NCI-H345 (cell line): ENCODE measurements around the gene PDE4B.
"Not testable (repeated sequence)": the region's sequence is repeated elsewhere in the genome, so short reads cannot be mapped to it uniquely, and the experiment has no call there.

Experiments used
- DNase-seq: peaks from one replicate; lab custom pipeline; 2025; lab: John Stamatoyannopoulos, UW

Gene PDE4B

GRCh38 chr1:65814752-65815151, 22.1 kb downstream of the PDE4B start:
- no peak for DNase-seq

DNA sequence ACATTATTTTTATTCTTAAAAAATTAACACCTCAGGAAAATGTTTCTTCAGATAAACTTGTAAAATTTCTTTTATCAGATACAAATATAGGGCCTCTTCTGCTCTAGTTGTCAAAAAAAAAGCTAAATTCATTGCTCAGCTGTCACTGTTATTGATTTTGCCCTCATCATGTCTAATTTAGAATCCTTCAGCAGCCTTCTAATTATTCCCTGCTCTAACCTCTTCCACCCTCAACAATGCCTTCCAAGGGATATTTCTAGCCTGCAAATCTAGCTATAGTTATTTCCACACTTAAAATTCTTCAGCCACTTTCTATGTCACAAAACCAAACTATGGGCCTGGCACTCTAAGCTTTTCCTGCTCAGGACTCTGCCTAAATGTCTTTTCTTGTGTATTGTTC, 25.2 kb downstream of the PDE4B start:
- DNase-seq: no peak

- no peak for DNase-seq
Observed at GRCh38 chr1:65818966-65819365, 26.3 kb downstream of the PDE4B start.

- DNase-seq: no peak
Observed at GRCh38 chr1:65820983-65821382, 28.3 kb downstream of the PDE4B start.

DNA sequence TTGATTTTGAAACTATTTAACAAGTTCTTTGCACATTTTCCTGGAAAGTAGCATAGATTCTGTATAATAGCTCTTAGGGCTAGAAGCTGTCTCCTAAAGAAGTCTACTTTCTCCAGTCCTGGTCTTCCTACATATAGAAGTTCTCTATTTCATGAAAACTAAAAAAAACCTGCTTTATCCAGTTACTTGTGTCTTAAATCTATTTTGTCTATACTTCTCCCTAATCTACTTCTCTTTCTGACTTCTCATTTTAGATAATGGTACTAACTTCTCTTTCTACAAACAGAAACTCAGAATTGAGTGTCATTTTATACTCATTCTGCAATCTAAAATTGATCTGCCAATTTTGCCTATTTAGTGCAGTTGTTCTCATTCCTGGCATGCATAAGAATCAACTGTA, 28.7 kb downstream of the PDE4B start:
- DNase-seq: no peak

GRCh38 chr1:65824103-65824502, 31.4 kb downstream of the PDE4B start:
- DNase-seq: no peak

DNA sequence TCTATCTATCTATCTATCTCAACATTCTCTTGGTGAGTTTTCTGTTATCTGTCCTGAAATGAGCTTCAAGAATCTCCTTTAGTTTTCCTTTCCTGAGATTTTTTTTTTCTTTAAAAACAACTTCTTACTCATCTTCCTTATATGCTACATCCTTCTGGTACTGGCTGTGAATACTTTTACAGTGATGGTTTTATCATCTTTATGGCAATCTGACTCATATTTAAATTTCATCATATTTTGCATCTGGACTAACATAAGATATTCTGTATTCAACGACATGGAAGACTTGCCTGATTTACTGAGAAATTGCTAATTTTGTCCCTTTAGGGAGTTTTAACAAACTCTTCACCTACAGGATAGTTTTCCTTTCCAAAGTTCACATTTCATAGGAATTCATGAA, 33.0 kb downstream of the PDE4B start:
- no peak for DNase-seq

DNA sequence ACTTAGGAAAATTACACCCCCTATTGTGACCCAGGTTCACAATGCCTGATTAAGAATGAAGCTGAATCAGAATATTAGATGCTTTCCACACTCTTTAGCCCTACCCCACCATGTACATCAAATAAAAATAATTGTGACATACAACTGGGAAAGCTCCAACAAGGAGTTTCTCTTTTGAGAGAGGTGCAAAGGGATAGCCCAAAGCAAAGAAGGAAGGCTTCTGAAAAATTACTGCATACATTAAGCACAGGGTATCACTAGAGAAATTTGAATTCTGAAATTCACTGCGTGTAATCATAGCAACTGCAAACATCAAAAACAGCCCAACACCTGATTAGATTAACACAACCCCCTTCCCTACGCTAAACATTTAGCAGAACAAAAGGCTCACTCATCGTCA, 34.1 kb downstream of the PDE4B start:
- DNase-seq: no peak

DNA sequence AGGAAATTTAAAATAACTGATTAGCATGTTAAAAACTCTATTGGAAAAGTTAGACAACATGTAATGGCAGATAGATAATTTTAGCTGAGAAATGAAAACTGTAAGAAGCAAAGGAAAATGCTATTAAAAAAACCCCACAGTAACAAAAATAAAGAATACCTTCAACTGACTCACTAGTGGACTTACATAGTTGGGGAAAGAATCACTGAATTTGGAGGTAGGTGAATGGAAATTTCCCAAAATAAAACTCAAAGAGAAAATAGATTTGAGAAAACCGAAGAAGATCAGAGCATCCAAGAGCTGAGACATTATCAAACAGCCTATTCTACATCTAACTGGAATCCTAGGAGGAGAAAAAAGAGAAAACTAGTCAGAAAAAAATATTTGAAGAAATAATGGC, 34.7 kb downstream of the PDE4B start:
- no peak for DNase-seq

DNA sequence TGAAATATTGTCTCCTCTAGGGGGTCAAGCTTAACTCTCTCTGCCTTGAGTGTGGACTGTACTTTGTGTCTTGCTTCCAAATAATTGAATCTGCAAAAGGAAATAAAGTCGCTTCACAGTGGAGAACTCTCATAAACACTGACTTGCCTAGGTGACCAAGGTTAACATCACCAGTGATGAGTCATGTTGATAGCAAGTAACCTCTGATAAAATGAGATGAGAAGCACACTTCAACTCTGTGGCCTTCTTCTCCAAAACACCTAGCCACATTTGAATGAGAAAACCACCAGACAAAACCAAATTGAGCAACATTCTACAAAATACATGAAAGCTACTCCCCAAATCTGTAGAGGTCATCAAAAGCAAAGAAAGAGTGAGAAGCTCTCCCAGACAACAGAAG, 37.6 kb downstream of the PDE4B start:
- no peak for DNase-seq

DNA sequence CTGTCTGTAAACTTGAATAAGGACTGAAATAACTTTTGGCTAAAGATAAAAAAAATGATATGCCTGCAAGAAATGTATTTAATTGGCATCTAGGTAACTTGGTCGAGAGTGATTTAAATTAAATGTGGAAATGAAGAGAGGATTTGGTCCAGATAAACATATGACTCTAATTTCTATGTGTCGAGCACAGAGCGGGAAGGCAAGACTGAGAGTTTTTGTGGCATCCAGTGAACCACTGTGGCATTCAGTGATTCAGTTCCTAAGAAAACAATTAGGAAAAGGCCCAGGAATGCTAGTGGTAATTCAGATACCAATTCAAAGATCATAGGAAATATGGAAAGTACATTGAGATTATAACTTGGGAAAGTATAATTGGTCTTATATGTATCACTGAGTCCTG, 39.6 kb downstream of the PDE4B start:
- DNase-seq: no peak

GRCh38 chr1:65836686-65837085, 44.0 kb downstream of the PDE4B start:
- no peak for DNase-seq

GRCh38 chr1:65840683-65841082, 48.0 kb downstream of the PDE4B start:
- DNase-seq: no peak

DNA sequence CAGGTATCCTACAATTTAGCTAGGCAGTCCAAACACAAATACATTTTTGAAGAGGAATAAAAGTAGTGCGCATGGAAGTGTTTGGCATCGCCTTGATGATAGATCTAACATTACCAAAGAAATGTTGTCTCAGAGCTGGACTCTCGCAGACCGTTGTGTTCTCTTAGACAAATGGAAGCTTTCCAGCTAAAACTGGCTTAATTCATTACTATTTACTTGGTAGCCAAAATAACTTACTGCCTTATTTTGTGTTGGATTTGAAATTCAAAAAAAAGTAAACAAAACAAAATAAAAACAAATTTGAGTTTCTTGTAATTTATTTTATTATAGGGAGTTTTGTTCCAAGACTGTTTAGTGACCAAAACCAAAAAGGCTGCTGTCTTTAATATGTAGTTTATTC, 51.6 kb downstream of the PDE4B start:
- DNase-seq: no peak

GRCh38 chr1:65844821-65845534, 52.3 kb downstream of the PDE4B start:
- DNase-seq: no peak

DNA sequence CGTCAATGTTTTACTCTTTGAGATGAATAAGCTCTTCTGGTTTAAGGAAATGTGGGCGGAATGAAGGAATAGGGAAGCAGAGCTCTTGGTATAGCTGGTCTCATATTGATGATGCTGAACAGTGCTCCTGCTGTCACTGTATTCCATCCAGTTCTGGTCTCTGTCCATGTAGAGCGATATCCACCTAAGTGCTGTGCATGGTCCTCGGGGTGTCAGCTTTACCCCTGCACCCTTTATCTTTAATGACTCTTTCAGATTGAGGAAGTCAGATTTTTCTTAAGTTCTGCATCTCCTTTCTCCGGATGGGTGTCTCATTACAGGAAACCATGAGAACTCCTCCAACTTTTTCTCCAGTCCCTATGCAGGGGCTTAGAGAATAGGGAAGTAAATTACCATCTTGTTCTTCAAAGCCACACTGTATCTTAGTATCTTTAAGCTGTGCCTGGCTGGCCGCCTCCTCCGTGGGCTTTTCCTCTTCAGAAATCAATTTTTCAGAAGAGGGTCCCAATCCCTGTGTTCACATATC, 52.9 kb downstream of the PDE4B start:
- no peak for DNase-seq

- no peak for DNase-seq
Observed at GRCh38 chr1:65846866-65847265, 54.2 kb downstream of the PDE4B start.

DNA sequence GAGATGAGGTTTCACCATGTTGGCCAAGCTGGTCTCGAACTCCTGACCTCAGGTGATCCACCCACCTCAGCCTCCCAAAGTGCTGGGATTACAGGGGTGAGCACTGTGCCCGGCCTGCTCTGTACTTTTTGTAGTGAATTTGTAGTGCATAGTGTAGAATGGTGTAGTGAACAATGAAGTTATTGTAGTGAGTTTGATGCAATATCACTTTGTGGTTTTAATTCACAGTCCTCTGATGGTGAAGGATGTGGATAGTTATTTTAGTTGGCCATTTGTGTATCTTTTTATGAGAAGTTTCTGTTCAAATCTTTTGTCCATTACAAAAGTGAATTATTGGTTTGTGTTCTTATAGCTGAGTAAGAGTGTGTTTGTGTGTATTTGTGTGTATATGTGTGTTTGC, 57.6 kb downstream of the PDE4B start:
- no peak for DNase-seq

DNA sequence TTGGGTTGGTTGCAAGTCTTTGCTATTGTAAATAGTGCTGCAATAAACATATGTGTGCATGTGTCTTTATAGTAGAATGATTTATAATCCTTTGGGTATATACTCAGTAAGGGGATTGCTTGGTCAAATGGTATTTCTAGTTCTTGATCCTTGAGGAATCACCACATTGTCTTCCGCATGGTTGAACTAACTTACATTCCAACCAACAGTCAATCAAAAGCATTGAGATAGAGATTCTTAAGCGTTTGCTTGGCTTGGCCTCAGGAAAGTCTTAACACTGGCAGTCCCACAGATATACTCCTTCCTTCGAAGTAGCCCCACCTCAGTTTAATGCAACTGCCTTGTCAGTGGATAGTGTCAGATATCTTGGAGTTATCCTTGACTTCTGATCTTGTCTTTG, 63.9 kb downstream of the PDE4B start:
- DNase-seq: not testable (repeated sequence)

- no peak for DNase-seq
Observed at GRCh38 chr1:65866439-65866838, 73.7 kb downstream of the PDE4B start.

- DNase-seq: no peak
Observed at GRCh38 chr1:65872301-65872700, 79.6 kb downstream of the PDE4B start.

DNA sequence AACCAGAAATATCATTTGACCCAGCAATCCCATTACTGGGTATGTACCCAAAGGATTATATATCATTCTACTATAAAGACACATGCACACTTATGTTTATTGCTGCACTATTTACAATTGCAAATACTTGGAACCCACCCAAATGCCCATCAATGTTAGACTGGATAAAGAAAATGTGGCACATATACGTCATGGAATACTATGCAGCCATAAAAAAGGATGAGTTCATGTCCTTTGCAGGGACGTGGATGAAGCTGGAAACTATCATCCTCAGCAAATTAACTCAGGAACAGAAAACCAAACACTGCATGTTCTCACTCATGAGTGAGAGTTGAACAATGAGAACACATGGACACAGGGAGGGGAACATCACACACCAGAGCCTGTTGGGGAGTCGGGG, 85.6 kb downstream of the PDE4B start:
- not testable (repeated sequence) for DNase-seq

GRCh38 chr1:65880611-65881010, 87.9 kb downstream of the PDE4B start:
- DNase-seq: no peak

DNA sequence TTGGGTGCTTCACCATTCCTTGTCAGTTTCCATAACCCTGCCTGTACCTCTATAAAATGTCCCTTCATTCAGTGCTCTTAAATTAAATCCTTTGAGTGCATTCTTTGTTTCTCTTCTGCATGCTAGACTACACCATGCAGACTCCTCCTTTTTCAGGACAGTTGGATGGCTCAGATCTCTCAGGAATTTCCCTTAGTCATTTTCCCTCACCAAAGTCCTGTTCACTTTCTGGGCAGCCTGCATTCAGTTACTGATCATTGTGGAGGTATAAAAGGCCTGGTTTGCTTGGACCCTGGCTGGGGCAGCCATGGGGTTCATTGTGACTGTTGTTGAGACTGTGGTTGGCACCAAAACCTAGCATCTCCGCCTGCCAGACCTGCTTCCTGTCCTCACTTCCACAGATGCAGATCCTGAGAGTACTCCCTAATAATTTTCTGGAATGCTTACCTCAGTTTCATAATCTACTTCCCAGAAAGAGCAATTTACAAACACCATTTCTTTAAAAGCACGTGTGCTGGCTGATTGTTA, 88.4 kb downstream of the PDE4B start:
- no peak for DNase-seq
